Thyroid gland (tissue), 4 donors: ENCODE measurements around the gene GYPC. TPM values are rescaled to one million over a fixed set of nuclear protein-coding genes. Genes with fewer than 3 reads are reported as not detected.

Experiments used
- DNase-seq, 2 donors: peaks; one replicate each; pipeline ENCODE4 v3.0.0-alpha.2; 2019
- H3K27ac ChIP-seq, 3 donors: fragments of 200-600 bp; sonication (generic); 1 replicate in 2 of 3; 2 replicates in 1 of 3; pipeline ENCODE4 v1.5.1; 2016 to 2019; ENCODE audit warnings: mild to moderate bottlenecking in 1 of 3, moderate library complexity in 1 of 3
- H3K27me3 ChIP-seq: fragments of 200-600 bp; sonication (generic); one replicate; pipeline ENCODE4 v1.5.1; 2019
- H3K36me3 ChIP-seq, 2 donors: fragments of 200-600 bp; sonication (generic); one replicate each; pipeline ENCODE4 v1.5.1; 2016 to 2019
- H3K4me1 ChIP-seq, 2 donors: fragments of 200-600 bp; sonication (generic); one replicate each; pipeline ENCODE4 v1.5.1; 2017 to 2019
- H3K4me3 ChIP-seq, 3 donors: fragments of 200-600 bp; sonication (generic); replicated peaks in 1 of 3; 1 replicate in 2 of 3; 2 replicates in 1 of 3; pipeline ENCODE4 v1.5.1; 2016; ENCODE audit warnings: mild to moderate bottlenecking in 1 of 3
- H3K9me3 ChIP-seq: fragments of 200-600 bp; sonication (generic); one replicate; pipeline ENCODE4 v1.5.1; 2017
- CTCF ChIP-seq, 6 experiments: fragments of 200-600 bp in 3 of 6; fragments of 450-650 bp in 3 of 6; sonication (generic) in 3 of 6; IDR thresholded peaks; one replicate each; pipeline ENCODE4 v1.5.1; 2016 to 2019; ENCODE audit warnings: antibody characterized with exemption in 6 of 6, mild to moderate bottlenecking in 2 of 6, inconsistent platforms in 1 of 6, moderate library complexity in 1 of 6
- POLR2A ChIP-seq, 2 donors: fragments of 450-650 bp; IDR thresholded peaks; one replicate each; pipeline ENCODE4 v1.6.1; 2017; ENCODE audit warnings: antibody characterized with exemption in 2 of 2, mild to moderate bottlenecking in 2 of 2, moderate library complexity in 1 of 2
- WGBS, 2 donors: methylation state at CpG; one replicate each; pipeline ENCODE4 v1.1.5; 2017; 5-methylcytosine and 5-hydroxymethylcytosine counted together
- intact Hi-C: fragments of 100-400 bp; cut with DNase I; formaldehyde crosslinking; loops from one replicate; pipeline ENCODE4 v1.15.1; 2023
- total RNA-seq, 4 donors: library from RNA; depleted of rRNA; stranded (reverse); fragments of >200 nt; gene quantifications; one replicate each; pipeline ENCODE4 v1.2.3, GENCODE V29; 2016

GYPC gene
- 10 to 100 TPM; 17.1 to 83.6 (median 42.5) TPM for total RNA-seq

- no peaks in the 10 kb centered on the region for H3K27me3 ChIP-seq
- no peak for TF ChIP-seq POLR2A (IDR thresholded peaks at IDR 0.05)
- no peak for TF ChIP-seq CTCF (IDR thresholded peaks at IDR 0.05)
- no peaks in the 10 kb centered on the region for H3K36me3 ChIP-seq
- intact Hi-C loops = no loop called here
- peak; percentile 41 to 49 for DNase-seq
- peak within 1 kb of the TSS; percentile 88 to 92 (median 91) for H3K27ac ChIP-seq
- H3K9me3 ChIP-seq = no peaks in the 10 kb centered on the region
- H3K4me3 ChIP-seq = peak within 1 kb of the TSS; percentile 1 to 44 (median 26)
- WGBS, 2 donors = 16 to 17% methylated on average over 37 to 38 of the region's 51 CpGs
- peaks cover 0 to 15% of the 10 kb centered on the region in 2 donors for H3K4me1 ChIP-seq
Observed at GRCh38 chr2:126655500-126656430, at the start of gene GYPC. TSS of gene GYPC (plus strand) at chr2:126656158. CDS start at chr2:126656264, 106 bp downstream.

GRCh38 chr2:126614524-126615227 is 41.3 kb upstream of the GYPC start:
- WGBS, 2 donors = 60 to 61% methylated on average over 1 of the region's 1 CpG
- Histone ChIP-seq H3K9me3 (no peaks in the 10 kb centered on the region), H3K27me3 (no peaks in the 10 kb centered on the region), H3K27ac (no peak overlapping the region), H3K36me3 (no peaks in the 10 kb centered on the region), H3K4me1 (no peaks in the 10 kb centered on the region), H3K4me3 (no peak overlapping the region)
- no peak for TF ChIP-seq POLR2A (IDR thresholded peaks at IDR 0.05)
- TF ChIP-seq CTCF (IDR thresholded peaks at IDR 0.05) = no peak
- intact Hi-C loops = no loop called here
- no peak for DNase-seq

GRCh38 chr2:126616606-126617069 is 39.3 kb upstream of the GYPC start:
- Histone ChIP-seq H3K36me3 (no peaks in the 10 kb centered on the region), H3K27me3 (no peaks in the 10 kb centered on the region), H3K27ac (no peak overlapping the region), H3K4me1 (no peaks in the 10 kb centered on the region), H3K4me3 (no peak overlapping the region), H3K9me3 (no peaks in the 10 kb centered on the region)
- no peak for DNase-seq
- intact Hi-C loops = no loop called here
- TF ChIP-seq CTCF (IDR thresholded peaks at IDR 0.05) (no peak), POLR2A (IDR thresholded peaks at IDR 0.05) (no peak)
- WGBS, 2 donors = 78 to 86% methylated on average over 6 of the region's 6 CpGs

- no peaks in the 10 kb centered on the region for H3K27me3 ChIP-seq
- DNase-seq = no peak
- H3K36me3 ChIP-seq = no peaks in the 10 kb centered on the region
- intact Hi-C loops = no loop called here
- H3K9me3 ChIP-seq = no peaks in the 10 kb centered on the region
- H3K4me1 ChIP-seq = no peaks in the 10 kb centered on the region
- H3K4me3 ChIP-seq = no peak overlapping the region
- WGBS, 2 donors = 90 to 96% methylated on average over 2 of the region's 2 CpGs
- no peak overlapping the region for H3K27ac ChIP-seq
- TF ChIP-seq CTCF (IDR thresholded peaks at IDR 0.05) (no peak), POLR2A (IDR thresholded peaks at IDR 0.05) (no peak)
Observed at GRCh38 chr2:126620302-126620701, 35.7 kb upstream of the GYPC start.
